ENCODE results near the gene ZNF469. TPM values are rescaled to one million over a fixed set of nuclear protein-coding genes. Genes with fewer than 3 reads are reported as not detected.

The ZNF469 gene, protein sequence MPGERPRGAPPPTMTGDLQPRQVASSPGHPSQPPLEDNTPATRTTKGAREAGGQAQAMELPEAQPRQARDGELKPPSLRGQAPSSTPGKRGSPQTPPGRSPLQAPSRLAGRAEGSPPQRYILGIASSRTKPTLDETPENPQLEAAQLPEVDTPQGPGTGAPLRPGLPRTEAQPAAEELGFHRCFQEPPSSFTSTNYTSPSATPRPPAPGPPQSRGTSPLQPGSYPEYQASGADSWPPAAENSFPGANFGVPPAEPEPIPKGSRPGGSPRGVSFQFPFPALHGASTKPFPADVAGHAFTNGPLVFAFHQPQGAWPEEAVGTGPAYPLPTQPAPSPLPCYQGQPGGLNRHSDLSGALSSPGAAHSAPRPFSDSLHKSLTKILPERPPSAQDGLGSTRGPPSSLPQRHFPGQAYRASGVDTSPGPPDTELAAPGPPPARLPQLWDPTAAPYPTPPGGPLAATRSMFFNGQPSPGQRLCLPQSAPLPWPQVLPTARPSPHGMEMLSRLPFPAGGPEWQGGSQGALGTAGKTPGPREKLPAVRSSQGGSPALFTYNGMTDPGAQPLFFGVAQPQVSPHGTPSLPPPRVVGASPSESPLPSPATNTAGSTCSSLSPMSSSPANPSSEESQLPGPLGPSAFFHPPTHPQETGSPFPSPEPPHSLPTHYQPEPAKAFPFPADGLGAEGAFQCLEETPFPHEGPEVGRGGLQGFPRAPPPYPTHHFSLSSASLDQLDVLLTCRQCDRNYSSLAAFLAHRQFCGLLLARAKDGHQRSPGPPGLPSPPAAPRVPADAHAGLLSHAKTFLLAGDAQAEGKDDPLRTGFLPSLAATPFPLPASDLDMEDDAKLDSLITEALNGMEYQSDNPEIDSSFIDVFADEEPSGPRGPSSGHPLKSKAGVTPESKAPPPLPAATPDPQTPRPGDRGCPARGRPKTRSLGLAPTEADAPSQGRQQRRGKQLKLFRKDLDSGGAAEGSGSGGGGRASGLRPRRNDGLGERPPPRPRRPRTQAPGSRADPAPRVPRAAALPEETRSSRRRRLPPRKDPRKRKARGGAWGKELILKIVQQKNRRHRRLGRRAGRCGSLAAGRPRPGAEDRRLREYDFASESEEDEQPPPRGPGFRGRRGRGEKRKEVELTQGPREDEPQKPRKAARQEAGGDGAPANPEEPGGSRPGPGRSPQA (N-terminal part only)
- 0.39 TPM for total RNA-seq (2013)
- polyA plus RNA-seq (under 1 TPM; 0.02 to 0.16 (median 0.10) TPM), polyA minus RNA-seq (1.4 TPM in 2 replicates), total RNA-seq (4.7 to 24.9 (median 8.1) reads per million in 11 experiments)

DNA sequence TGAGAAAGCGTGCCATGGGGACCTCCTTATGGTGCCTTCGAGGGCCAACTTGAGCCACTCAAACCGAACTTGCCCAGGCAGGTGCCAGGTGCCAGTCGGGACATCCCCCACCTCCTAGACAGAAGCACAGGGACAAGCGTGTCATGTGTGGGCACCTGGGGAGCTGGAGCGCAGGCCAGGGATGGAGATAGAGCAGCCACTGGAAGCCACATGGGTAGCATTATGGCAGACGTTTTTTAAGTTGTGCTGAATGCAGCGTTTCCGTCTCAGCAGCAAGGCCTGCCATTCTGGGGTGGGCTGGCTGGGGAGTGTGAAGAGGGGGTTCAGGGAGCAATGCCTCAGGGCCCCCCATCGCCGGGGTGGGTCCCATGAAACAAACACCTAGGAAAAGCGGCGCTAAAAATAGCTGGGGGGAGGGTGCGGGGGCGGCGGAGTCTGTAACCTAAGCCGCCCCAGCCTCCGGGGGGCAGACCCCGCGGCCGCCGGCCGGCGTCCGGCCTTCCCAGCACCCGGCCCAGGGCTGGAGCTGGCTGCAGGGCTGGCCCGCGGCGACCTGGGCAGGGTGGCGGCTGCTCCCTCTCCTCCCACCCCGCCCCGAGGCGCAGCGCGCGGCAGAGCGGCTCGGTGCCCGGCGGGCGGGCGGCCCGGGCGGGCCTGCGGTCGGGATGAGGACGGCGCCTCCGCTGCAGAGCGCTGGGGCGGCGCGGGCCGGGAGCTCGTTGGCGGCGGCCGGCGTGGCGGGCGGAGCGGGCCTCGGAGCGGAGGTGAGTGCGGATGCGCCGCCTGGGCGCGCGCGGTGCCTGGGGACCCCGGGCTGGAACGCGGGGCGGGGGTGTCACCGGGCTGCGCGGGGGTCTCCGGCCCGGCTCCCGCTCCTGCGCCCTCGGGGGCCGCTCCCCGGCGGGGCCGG is at the start of gene ZNF469:
ZNF469 (plus strand) TSS at position 469 of the 910 bp plus-strand sequence. CDS start 44,512 bp downstream, outside the sequence.
- 9% methylated on average over 85 of the region's 87 CpGs for whole genome bisulfite sequencing (ENCODE audit: insufficient coverage)
- Histone ChIP-seq H2AFZ (ENCODE audit: insufficient read depth, low read depth, low read length, poor library complexity, severe bottlenecking) (no peak within 1 kb of the TSS), H3K27me3 (ENCODE audit: control insufficient read depth in 2 of 2, insufficient read depth in 2 of 2, low read length in 2 of 2) (peaks cover 15 to 42% of the 10 kb centered on the region in 2 donors), H3K36me3 (replicated peaks in 1 of 2; ENCODE audit: control insufficient read depth in 1 of 2, insufficient read depth in 2 of 2, low read length in 2 of 2) (no peaks in the 10 kb centered on the region), H3K79me2 (ENCODE audit: insufficient read depth, low read length) (no peaks in the 10 kb centered on the region), H3K9me3 (replicated peaks in 1 of 2; ENCODE audit: control insufficient read depth in 1 of 2, insufficient read depth in 1 of 2, low read length in 2 of 2) (peaks cover 11% of the 10 kb centered on the region in 2 donors), H3K4me1 (ENCODE audit: control insufficient read depth in 1 of 2, insufficient read depth in 2 of 2, low read length in 2 of 2) (no peaks in the 10 kb centered on the region), H3K4me2 (replicated peaks; ENCODE audit: extremely low read depth, low read length, poor library complexity, severe bottlenecking) (no peak within 1 kb of the TSS), H3K9ac (ENCODE audit: insufficient read depth, low read length, poor library complexity, severe bottlenecking) (no peak within 1 kb of the TSS), H3K27ac (ENCODE audit: low read depth in 1 of 2, low read length in 2 of 2) (no peak within 1 kb of the TSS), H4K20me1 (ENCODE audit: insufficient read depth, low read length) (no peaks in the 10 kb centered on the region), H3K4me3 (replicated peaks in 1 of 3; ENCODE audit: low read depth in 2 of 3, low read length in 3 of 3) (no peak within 1 kb of the TSS)
- Mint-ChIP-seq H3K9me3 (peaks cover 0 to 14% (median 3%) of the 10 kb centered on the region in 7 donors), H3K27ac (no peak within 1 kb of the TSS), H3K4me1 (peaks cover 9% of the 10 kb centered on the region), H3K27me3 (ENCODE audit: low read depth in 3 of 3) (peaks cover 25 to 35% (median 32%) of the 10 kb centered on the region in 3 donors), H3K36me3 (peaks cover 0 to 2% of the 10 kb centered on the region in 2 donors), H3K4me3 (peak within 1 kb of the TSS; percentile 41 to 83)
- intact Hi-C loops (cut with micrococcal nuclease) = no loop called here
- TF ChIP-seq, protein P1, sequence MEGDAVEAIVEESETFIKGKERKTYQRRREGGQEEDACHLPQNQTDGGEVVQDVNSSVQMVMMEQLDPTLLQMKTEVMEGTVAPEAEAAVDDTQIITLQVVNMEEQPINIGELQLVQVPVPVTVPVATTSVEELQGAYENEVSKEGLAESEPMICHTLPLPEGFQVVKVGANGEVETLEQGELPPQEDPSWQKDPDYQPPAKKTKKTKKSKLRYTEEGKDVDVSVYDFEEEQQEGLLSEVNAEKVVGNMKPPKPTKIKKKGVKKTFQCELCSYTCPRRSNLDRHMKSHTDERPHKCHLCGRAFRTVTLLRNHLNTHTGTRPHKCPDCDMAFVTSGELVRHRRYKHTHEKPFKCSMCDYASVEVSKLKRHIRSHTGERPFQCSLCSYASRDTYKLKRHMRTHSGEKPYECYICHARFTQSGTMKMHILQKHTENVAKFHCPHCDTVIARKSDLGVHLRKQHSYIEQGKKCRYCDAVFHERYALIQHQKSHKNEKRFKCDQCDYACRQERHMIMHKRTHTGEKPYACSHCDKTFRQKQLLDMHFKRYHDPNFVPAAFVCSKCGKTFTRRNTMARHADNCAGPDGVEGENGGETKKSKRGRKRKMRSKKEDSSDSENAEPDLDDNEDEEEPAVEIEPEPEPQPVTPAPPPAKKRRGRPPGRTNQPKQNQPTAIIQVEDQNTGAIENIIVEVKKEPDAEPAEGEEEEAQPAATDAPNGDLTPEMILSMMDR (IDR thresholded peaks at IDR 0.05) = no peak
- DNase-seq = no peak

Data from CD14-positive monocyte (primary cell).